Islet precursor cell (in vitro differentiated cells): ENCODE results near the gene TPO.
A peak's percentile ranks its signal among the peaks of the same experiment; 100 is the strongest.
"Not testable (repeated sequence)": the region's sequence is repeated elsewhere in the genome, so short reads cannot be mapped to it uniquely, and the experiment has no call there.

Experiments
- DNase-seq: peaks from one replicate; pipeline ENCODE4 v3.0.0-alpha.2; 2018

TPO gene

GRCh38 chr2:1486670-1487069, 73.4 kb downstream of the TPO start:
- DNase-seq, result peak; percentile 28

DNA sequence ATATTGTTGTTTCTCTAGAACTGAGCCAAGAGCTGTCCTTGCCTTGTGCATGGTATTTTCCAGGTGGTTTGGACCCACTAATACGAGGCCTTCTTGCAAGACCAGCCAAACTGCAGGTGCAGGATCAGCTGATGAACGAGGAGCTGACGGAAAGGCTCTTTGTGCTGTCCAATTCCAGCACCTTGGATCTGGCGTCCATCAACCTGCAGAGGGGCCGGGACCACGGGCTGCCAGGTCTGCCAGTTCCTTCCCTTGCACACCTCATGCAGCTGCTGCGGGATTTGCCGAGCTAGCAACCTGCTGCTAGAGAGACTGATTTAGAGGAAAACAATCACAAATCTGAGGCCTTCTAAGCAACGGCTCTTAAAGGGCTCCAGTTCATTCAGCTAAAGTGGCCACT, 74.5 kb downstream of the TPO start:
- peak; percentile 54 for DNase-seq

DNA sequence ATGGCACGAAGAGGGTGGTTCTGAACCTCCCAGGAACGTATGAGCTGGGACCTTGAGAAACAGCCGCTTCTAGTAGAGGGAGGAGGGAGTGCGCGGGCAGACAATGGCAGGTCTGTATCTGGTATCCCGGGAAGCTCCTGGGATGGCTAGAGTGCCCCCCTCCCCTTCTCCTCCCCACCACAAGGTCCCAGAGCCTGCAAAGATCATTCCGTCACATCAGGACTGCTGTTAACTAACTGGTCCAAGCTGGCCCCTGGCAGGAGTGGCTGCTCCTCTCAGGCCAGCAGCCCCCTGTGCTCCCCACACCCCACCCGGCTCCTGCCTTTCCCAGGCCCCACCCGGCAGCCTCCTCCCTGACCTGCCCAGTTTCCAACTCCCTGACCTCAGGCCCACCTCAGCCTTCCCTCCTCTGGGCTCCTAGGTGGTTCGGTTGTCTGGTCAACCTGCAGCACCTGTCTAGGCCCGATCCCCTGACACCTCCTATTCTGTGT, 75.0 kb downstream of the TPO start:
- DNase-seq, result peak; percentile 65

DNA sequence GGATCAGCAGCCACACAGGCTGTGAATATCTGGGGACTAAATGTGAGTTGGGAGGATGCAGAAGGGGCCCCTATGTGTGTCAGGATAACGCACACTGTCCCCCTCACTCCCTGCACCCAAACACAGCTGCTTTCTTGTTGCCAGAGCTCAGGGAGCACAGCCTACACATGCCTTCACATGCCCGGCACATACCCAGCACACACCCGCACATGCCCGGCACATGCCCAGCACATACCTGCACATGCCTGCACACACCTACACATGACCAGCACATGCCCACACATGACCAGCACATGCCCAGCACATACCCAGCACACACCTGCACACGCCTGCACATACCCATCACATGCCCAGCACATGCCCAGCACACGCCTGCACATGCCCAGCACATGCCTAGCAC, 75.6 kb downstream of the TPO start:
- DNase-seq, result no peak

GRCh38 chr2:1489486-1489885, 76.2 kb downstream of the TPO start:
- no peak for DNase-seq

- peak; percentile 26 for DNase-seq
Measured at GRCh38 chr2:1490381-1490780, 77.1 kb downstream of the TPO start.

DNA sequence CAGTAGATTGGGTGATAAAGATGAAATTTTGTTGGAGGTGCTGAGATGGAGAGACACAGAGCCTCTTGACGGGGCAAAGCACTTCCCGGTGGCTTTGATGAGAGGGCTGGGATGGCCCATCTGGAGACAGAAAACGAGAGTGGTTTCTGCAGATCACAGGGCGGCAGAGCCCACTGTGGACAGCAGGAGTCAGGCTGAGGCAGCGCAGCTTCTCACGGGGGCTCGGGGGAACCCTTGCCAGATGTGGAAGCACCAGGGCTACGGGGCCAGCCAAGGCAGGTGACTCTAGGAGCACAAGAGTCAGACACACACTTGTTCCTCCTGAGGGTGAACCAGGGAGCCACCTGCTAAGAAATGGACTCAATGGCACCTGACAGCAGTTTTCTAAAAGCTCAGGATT, 78.5 kb downstream of the TPO start:
- DNase-seq, result peak; percentile 38

DNA sequence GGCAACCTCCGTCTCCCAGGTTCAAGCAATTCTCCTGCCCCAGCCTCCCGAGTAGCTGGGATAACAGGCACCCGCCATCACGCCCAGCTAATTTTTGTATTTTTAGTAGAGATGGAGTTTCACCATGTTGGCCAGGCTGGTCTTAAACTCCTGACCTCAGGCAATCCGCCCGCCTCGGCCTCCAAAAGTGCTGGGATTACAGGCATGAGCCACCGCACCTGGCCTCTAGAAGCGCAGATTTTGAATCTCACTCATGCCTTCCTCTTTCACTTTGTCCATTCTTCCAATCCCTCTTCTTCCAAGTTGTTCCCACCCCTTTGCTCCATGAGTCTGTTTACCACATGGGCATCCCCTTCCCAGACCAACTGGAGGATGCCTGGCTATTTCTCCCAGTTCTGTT, 79.0 kb downstream of the TPO start:
- not testable (repeated sequence) for DNase-seq

DNA sequence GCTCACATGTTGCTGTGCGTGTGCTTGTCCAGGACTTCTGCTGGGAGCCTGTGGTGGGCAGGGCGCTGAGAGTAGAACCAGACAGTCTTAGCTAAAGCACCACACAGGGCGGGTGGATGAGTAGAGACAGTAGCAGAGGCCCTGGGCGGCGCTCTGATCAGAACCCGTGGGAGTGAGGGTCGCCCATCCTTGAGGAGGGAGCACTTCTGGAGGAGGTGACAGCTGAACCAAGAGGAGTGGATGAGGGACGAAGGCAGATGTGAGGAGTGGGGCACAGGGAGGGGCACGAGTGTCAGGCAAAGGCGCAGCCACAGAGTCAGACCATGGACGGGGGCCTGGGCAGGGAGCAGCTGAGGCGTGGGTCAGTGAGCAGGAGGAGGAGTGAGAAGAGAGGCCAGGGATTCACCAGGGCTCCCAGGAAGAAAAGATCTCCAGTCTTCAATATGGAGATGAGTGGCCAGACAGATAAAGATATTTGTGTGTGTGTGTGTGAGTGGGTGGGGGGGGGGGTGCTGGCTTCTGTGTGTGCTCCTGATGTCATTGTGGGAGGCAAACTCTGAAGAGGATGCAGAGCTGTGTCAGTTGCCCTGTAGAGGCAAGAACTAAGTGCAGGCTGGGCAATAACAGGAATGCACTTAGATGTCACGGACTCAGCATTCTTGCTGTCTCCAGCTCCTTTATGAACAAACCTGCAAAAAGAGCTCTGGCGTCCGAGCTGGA, 79.6 kb downstream of the TPO start:
- DNase-seq, result no peak

- no peak for DNase-seq
Measured at GRCh38 chr2:1493431-1494126, 80.3 kb downstream of the TPO start.

DNA sequence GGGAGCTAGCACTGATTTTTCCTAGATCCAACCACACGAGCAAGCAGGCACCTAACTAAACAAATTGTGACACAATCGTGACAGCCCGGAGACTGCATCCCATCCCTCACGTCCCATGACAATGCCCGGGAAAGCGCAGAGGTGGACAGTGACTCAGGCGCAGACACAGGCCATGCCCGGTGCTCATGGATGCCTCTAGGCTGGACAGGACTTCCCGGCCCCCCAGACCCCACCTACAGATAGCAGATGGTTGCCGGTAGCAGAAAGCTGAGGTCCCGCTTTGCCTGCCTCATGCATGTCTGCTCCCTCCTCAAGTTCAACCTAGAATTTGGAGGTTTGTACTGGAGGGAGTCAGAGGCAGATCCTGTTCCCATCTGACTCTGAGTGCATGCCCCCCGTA, 81.0 kb downstream of the TPO start:
- no peak for DNase-seq

- no peak for DNase-seq
Measured at GRCh38 chr2:1494906-1495305, 81.6 kb downstream of the TPO start.

- no peak for DNase-seq
Measured at GRCh38 chr2:1495676-1496358, 82.6 kb downstream of the TPO start.

DNA sequence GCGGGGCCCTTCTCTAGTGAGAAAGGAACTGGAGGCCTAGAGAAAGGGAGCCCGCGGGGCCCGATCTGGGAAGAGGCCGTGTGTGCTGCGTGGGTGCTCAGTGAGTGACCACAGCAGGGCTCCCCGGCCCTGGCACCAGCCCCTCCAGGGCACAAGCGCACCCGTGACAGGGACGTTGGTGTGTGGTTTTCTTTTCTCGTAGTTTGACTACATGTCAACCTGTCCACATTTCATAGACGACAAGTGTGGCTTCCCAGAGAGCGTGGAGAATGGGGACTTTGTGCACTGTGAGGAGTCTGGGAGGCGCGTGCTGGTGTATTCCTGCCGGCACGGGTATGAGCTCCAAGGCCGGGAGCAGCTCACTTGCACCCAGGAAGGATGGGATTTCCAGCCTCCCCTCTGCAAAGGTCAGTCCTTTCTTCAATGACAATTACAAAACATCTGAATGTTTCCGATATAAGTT, 83.1 kb downstream of the TPO start:
- no peak for DNase-seq

GRCh38 chr2:1497122-1497611, 83.9 kb downstream of the TPO start:
- no peak for DNase-seq

- DNase-seq, result no peak
Measured at GRCh38 chr2:1498176-1498575, 84.9 kb downstream of the TPO start.

DNA sequence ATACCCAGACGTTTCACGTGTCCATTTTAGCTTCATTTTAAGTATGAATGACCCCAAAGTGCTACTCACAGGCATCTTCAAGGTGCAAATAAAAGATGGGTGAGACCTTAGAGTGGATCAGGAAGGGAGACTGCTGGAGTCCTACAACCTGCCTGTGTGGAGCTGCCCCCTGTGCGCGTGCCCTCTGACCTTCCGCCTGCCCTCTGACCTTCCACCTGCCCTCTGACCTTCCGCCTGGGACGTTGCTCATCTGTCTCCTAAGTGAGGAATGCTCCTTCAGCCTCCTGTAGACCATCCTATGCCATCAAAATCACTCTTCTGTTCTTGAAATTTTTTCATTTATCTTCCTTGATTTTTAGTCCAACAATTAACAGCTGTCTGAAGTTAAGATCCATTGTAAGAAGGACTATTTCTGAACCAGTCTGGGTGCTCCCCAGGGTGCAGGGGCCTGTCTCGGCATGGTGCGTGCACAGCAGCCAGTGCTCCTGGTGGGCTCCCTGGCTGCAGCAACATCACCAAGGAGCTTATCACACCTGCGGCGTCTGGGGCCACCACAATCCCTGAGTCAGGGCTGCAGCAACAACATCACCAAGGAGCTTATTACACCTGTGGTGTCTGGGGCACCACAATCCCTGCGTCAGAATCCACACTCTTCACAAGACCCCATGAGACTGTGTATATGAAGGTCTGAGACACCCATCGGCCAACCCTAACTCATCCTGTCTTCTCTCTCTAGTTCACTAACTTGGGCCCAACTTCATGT, 86.0 kb downstream of the TPO start:
- DNase-seq, result no peak

- DNase-seq, result no peak
Measured at GRCh38 chr2:1501038-1501851, 88.0 kb downstream of the TPO start.

DNA sequence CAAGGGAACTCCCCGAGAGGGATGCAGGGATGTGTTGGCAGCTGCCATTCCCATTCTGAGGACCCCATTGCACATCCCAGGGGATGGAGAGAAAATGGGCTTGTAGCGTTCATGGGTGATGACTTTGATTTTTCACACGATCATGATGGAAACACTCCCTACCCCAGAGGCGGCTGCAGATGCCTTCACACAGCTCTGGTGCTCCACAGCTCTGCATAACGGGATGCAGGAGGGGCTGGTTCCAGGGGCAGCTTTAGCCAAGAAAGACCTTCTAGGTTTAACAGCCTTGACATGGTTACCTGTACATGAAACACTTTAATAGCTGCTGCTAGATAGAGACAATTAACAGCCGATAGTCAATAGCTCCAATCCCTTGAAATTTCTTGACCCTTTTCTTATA, 88.7 kb downstream of the TPO start:
- DNase-seq, result no peak

GRCh38 chr2:1502891-1503304, 89.6 kb downstream of the TPO start:
- DNase-seq, result no peak

- DNase-seq, result no peak
Measured at GRCh38 chr2:1503471-1504310, 90.4 kb downstream of the TPO start.
